GM18873 (cell line): ENCODE measurements around the gene KLHDC1.
"Not testable (repeated sequence)": the region's sequence is repeated elsewhere in the genome, so short reads cannot be mapped to it uniquely, and the experiment has no call there.

Source experiments
- ATAC-seq: cut with Tn5 transposase; IDR thresholded peaks from one replicate; pipeline ENCODE4 v1.9.1; 2021; ENCODE audit warnings: mild to moderate bottlenecking, moderate library complexity, moderate number of reproducible peaks; ENCODE audit not compliant: unreplicated experiment, low FRiP score

Gene KLHDC1

DNA sequence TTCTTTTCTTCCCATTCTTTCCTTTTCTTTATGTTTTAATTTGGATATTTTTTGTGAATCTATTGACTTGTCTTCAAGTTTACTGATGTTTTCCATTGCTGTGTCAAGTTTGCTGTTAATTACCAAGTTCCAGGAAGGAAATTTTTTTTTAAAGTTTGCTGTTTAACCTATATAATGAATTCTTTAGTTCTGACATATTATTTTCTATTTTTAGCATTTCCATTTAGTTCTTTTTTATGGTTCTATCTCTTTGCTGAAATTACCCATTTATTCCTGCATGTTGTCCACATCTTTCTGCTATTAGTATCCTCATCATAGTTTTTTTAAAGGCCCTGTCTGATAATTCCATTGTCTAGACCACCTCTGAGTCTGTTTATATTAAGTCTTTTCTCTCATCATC is 27.8 kb downstream of the KLHDC1 start:
- no peak for ATAC-seq

DNA sequence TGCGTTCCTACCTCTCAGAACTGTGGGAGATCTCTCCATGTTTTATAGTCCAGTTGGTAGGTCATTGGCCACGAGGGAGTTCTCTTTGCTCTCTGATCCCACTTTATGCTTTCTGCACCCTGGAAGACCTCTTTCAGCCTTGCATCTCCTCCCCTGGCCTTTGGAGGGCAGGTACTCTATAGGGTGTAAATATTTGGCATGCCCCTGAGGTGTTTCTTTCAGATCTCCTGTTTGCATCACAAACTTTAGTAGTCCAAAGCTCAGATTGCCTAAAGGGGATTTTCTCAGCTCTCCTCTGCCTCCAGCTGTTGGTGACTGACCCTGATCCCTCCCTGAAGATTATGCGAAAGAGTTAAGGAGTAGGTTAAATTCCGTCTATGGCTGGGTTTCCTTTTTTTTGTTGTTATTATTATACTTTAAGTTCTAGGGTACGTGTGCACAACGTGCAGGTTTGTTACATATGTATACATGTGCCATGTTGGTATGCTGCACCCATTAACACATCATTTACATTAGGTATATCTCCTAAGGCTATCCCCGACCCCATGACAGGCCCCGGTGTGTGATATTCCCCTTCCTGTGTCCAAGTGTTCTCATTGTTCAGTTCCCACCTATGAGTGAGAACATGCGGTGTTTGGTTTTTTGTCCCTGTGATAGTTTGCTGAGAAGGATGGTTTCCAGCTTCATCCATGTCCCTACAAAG is 29.0 kb downstream of the KLHDC1 start:
- ATAC-seq, result not testable (repeated sequence)

DNA sequence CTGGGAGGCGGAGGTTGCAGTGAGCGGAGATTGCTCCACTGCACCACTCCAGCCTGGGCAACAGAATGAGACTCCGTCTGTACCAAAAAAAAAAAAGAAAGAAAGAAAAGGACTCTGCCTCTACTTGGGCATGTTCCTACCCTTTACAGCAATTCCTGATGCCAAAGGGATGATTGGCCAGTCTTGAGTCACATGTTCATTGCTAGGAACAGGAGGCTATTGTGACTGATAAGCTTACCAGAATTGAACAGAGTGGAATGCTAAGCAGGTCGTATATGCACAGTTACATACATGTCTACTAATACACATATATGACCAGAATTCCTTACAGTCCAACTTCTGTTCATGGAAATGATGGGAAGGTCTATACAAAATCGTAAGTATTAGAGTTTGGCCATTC is 34.3 kb downstream of the KLHDC1 start:
- ATAC-seq, result no peak

DNA sequence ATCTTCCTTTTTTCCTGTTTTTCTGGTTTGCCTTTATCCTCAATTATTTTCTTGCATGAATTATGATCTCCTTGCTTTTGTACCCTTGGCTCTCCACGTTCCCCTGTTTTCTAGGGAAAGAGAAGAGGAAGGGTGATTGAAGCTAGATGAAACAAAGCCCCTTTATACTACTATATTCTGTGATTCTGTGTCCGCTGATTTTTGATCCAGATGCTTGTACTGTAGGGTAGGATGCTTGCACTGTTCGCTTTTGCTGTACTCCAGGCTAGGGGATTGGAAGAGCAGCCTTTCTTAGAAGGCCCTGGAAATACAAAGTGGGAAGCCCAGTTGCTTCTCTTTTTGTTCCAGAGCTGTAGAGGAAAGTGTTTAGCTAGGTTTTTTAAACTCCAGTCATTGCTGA is 40.0 kb downstream of the KLHDC1 start:
- ATAC-seq, result no peak

DNA sequence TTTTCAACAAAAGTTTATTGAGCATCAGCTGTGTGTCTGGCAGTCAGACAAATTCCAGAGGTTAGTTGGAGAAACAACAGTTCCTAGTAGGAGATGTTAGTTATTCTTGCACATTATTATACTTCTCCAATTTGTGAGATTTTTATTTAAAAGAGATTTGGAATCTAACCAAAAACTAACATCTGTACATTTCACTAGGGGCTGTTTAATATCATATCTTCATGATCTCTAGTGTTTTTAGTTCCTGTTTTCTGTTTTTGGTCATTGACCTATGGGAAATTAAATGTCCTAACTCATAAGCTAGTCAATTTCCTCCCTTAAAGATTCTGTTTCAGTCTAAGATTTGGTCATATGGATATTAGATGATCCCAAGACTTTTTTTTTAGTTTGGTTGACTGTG is 40.9 kb downstream of the KLHDC1 start:
- no peak for ATAC-seq

DNA sequence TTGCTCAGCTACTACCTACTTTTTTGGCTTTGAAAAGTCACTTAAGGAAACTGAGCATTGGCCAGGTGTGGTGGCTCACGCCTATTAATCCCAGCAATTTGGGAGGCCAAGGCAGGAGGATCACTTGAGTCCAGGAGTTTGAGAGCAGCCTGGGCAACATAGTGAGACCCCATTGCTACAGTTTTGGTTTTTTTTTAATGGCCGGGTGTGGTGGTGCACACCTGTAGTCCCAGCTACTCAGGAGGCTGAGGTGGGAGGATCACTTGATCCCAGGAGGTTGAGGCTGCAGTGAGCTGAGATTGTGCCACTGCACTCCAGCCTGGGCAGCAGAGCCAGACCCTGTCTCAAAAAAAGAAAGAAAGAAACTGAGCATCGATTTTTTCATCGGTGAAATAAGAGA is 42.7 kb downstream of the KLHDC1 start:
- not testable (repeated sequence) for ATAC-seq

DNA sequence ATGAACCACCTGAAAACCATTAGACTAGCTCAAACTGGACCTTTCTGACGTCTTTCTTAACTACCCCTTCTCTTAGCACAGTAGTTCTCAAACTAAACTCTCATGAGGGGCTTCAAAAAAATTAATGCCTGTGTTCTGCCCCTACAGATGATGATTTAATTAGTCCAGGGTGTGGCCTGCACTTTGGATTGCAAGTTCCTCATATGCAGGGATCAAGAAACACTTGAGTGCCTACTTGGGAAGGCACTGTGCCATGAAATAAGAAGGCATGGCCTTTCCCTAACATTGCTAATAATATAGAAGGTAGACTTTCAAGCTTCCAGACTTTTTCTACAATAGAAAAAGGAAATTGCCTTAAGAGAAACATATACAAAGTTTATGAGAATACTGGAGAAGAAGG is 52.3 kb downstream of the KLHDC1 start:
- ATAC-seq, result no peak

DNA sequence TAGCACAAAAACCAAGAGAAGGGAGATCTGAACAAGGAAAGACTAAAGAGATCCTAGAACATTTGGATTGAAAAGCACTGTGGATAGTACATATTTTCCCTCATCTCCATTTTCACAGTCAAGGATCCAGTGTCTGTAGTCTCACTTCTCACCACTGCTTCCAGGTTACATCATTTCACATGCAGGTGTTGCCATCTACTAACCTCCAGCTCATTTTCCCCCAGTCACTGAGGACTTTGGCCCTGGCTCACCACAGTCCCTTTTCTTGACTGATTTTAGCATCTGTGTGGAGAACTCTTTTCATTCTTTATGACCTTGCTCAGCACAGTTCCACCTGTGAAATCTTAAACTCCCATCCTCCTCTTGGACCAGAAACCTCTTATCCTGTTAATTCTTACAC is 53.6 kb downstream of the KLHDC1 start:
- ATAC-seq, result not testable (repeated sequence)

DNA sequence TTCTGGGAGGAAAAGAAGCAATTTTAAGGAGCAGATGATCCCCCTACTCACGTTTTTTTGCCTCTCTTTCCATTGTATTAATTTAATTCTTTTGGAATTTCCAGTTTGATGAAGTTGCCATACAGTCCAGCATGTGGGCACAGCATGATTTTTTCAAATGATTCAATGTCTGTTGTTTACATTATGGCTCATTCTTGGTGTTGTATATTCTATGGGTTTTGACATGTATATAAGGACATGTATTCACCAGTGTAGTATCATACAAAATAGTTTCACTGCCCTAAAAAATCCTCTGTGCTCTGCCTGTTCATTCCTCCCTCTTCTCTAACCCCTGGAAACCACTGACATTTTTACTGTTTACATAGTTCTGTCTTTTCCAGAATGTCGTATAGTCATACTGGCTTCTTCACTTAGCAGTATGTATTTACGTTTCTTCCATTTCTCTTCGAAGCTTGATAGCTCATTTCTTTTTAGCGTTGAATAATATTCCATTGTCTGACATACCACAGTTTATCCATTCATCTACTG is 61.7 kb downstream of the KLHDC1 start:
- no peak for ATAC-seq

DNA sequence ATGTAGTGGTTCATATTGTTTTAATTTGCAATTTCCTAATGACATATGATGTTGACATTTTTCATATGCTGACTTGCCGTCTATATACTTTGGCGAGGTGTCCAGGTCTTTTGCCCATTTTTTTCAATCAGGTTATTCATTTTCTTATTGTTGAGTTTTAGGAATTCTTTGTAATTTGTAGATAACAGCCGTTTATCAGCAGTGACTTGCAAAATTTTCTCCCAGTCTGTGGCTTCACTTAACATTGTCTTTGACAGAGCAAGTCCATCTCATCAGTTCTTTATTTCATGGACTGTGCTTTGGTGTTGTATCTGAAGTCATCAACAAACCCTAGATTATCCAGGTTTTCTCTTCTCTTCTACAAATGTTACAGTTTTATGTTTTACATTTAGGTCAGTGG is 62.5 kb downstream of the KLHDC1 start:
- ATAC-seq, result no peak

DNA sequence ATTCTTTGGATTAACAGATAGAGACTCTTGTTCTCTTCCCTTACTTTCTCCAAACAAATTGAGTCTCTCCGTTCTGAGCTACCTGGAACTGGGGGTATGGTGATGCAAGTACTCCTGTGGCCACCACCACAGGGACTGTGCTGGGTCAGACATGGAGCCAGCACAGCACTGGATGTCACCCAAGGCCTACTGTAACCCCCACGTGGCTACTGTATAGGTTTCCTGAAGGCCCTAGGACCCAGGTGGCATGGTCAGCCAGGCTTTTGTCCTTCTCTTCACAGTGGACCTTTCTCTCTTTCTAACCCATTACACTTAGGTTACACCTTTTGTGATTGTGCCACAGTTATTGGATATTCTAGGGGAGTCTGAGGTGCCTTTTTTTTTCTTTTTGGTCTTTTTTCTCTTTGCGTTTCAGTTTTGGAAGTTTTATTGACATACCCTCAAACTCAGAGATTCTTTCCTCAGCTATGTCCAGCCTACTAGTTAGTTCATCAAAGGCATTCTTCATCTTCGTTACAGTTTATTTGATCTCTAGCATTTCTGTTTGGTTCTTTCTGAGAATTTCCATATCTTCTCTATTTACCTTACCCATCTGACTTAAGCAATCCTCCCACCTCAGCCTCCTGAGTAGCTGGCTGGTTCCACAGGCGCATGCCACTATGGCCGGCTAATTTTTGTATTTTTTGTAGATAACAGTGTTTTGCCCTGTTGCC is 69.1 kb downstream of the KLHDC1 start:
- ATAC-seq, result no peak

DNA sequence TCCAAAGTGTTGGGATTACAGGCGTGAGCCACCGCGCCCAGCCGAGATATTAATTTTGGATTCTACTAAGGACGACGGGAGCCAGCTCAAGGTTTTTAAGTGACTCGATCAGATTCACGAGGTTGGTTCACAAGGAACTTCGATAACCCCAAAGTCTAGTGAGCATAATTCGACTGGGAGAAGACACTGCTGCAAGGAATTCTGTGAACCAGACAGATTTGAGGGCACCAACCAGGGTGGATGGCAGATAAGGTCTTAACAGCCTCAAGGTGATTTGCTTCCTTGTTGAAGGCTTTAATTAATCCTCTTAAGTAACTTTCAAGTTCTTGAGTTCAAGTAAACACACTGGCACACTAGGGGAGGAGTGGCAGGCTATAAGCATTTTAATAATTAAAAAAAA is 73.9 kb downstream of the KLHDC1 start:
- no peak for ATAC-seq

DNA sequence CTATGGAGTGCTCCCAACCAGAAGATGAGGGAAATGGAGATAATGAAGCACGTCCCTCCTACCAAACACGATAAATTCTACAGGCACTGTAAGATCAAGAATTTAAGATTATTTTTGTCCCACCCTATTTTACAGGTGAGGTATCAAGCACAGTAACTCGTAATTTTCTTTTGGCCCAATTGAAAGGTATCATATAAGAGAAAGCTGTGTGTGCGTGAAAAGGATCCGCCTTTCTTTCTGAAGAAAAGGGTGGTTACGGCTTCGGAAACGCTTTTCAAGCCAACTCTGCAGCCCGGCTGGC is 74.3 kb downstream of the KLHDC1 start:
- ATAC-seq, result no peak

DNA sequence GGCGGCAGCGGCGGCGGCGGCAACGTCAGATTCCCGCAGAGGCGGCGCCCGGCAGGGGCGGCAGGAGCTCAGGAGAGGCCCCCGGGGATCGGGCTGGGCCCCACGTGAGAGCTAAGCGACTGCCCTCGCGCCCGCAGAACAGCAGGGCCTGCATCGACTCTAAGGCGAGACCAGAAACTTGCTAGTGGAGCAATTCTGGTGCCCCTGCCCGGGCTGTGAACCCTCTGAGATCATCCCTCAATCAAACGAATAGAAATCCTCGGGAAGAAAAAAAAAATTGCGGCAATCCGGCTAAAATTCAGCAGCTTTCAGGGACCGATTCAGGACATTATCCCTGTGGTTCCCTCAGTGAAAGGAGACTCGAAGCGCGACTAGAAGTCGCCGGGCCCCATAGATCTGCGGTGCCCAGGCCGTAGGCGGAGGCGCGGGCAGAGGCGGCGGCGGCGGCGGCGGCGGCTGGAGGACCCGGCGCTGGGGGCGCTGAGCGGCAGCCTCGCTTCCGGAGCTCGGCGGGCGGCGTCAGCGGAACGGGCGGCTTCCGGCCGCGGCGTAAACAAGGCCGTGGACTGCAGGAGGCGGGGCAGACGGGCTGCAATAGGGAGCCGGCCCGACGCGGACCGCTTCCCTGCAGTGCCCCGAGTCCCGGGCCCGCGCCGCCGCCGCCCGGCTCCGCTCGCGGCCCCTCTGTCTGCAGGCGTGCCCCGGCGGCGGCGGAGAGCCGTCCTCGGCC is 74.8 kb downstream of the KLHDC1 start, which contains the start of gene KLHDC2:
KLHDC2 (plus strand) TSS at position 583 of the 730 bp plus-strand sequence. CDS start 316 bp downstream, outside the sequence.
- peak; percentile 77 for ATAC-seq

DNA sequence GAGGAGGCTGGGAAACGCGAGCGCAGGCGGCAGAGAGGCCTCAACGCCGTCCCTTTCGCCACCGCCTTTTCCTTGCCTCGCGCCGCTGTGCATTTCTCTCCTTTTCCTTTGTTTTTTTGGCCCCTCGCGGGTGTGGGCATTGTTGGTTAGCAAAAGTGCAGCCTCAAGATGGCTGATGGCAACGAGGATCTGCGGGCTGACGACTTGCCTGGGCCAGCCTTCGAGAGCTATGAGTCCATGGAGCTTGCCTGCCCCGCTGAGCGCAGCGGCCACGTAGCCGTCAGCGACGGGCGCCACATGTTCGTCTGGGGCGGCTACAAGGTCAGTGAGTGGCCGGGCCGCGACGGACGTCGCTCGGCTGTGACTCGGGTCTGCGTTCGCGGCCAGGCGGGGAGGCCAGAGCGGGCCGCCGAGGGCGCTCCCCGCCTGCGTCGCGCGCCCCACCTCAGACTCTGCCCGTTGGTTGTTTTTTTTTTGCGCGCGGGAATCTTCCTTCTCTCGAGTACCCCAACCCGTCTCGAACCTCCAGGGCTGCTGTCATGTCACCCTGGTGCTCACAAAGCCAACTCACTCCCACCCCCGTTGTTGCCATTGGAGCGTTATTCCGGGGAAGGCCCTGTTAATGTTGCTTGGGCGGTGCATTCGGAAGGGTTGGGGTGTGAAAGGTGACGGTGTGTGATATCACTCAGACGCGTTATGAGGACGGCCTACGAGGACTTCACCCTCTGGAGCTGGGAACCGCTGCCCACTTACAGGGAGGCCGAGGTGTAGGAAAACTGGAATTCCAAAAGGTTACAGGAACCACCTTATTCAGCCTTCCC is 75.6 kb downstream of the KLHDC1 start:
- ATAC-seq, result peak; percentile 21

DNA sequence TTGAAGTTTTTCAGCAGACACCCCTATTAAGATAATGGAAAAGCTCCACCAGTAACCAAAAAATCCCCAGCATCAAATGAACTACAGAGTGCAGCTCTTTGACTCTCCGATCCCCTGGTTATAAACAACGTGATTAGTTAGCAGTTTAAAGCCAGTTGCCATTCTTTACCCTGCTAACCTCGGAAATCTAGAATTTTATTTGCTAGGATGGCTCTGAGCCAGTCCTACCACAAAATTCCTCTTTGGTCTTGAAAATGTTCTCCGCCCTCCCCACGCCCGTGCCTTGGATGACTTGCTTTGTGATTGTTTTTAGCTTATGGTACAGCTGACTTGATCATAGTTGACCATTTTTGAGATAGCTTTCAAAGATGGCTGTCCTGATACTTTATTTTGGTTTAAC is 76.3 kb downstream of the KLHDC1 start:
- ATAC-seq, result no peak

DNA sequence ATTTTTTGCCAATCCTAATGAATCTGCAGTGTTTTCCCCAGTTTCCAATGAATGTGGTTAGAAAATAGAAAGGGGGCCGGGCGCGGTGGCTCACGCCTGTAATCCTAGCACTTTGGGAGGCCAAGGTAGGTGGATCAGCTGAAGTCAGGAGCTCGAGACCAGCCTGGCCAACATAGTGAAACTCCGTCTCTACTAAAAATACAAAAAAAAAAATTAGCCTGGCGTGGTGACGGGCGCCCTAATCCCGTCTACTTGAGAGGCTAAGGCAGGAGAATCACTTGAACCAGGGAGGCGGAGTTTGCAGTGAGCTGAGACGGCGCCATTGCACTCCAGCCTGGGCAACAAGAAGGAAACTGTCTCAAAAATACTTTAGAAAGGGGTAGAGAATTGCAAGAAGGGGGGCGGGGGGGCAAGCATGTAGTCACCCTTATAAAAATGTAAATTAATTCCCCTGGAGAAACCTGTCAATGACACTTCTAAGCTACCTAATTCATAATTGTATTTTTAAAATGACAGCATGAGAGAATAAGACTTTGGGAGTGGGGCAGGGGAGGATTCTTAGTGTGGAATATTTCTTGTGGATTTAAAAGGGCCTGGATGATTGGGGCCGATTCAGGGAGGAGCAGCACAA is 76.8 kb downstream of the KLHDC1 start:
- no peak for ATAC-seq

DNA sequence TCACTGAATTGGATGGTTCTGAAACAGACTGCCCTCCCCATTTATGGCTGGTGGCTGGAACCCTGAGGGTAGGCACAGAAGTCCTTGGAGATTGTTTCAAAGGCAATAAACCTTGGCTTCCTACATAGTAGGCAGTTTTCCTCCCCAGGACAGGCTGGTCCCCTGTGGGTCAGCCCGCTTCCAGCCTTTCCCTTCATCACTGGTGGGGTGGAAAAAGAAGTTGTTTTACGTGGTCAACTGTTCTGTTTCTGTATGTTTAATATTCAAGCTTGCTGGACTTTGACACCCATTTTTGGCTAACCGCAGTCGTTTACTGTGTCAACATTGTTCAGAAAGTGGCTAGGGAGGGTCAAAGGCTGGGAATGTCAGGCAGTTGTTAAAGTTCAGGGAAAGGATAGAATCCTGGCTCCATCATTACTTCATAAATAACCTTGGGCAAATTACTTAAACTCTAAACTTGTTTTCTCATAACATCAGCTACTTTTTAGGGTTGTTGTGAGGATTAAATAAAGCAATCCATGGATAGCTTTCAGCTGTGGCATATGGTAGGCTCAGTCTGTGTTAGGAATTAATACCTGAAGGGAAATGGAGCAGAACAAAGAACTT is 77.4 kb downstream of the KLHDC1 start:
- ATAC-seq, result no peak

DNA sequence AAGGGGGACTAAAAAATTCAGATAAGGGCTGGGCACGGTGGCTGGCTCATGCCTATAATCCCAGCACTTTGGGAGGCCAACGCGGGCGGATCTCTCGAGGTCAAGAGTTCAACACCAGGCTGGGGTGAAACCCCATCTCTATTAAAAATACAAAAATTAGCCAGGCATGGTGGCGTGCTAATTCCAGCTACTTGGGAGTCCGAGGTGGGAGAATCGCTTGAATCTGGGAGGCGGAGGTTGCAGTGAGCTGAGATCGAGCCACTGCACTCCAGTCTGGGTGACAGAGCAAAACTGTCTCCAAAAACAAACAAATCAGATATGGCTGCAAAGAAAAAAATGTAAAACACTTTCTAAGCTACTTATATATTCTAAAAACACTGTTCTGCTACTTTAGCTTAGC is 78.8 kb downstream of the KLHDC1 start:
- not testable (repeated sequence) for ATAC-seq

DNA sequence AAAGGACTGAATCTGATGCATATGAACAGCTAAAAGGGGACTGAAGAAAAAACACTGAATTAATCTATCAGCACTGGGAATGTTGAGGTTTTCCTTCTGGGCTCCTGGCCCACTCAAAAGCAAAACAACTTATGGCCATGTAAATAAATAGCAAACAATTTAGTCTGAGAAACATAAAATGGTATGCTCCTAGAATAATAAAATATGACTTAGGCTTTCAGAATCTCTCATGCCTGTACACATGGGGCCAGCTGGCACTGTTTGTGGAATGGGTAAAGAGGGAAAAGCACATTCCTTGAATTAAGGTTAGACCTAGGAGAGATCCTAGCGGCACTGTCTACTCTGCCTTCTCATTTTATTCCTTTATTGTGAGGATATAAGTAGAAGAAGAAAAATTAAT is 81.2 kb downstream of the KLHDC1 start:
- ATAC-seq, result no peak
